H1 (cell line): ENCODE data around the gene WDR91. TPM values are rescaled to one million over a fixed set of nuclear protein-coding genes. Genes with fewer than 3 reads are reported as not detected.

Source experiments
- CTCF ChIA-PET: fragments of 300-600 bp; sonication (Branson Sonifier 250); formaldehyde crosslinking; loops from one replicate; lab custom pipeline; 2021; ENCODE audit not compliant: partially characterized antibody; lab: Charles Lee
- POLR2A ChIA-PET: fragments of 300-600 bp; sonication (Branson Sonifier 250); formaldehyde crosslinking; loops from one replicate; lab custom pipeline; 2021; ENCODE audit warnings: inconsistent platforms; ENCODE audit not compliant: partially characterized antibody; lab: Charles Lee
- DNase-seq, 2 experiments: peaks; one replicate each; pipeline versions ENCODE4 v3.0.0 to v3.0.0-alpha.2; 2010 to 2022; ENCODE audit warnings: low spot score in 2 of 2, low read depth in 1 of 2, mixed read lengths in 1 of 2
- FAIRE-seq: peaks from 2 replicates; lab custom pipeline; 2011; peaks lifted over from hg19 to GRCh38; lab: Jason Lieb, UNC
- H2AFZ ChIP-seq: 2 replicates; pipeline ENCODE4 v1.8.1; 2012; ENCODE audit warnings: low read length, inconsistent platforms
- H2AK5ac ChIP-seq: 2 replicates; pipeline ENCODE4 v1.6.1; 2013; ENCODE audit warnings: low read depth, low read length
- H2BK120ac ChIP-seq: replicated peaks from 2 replicates; pipeline ENCODE3; 2013; ENCODE audit warnings: low read depth, low read length, inconsistent platforms
- H2BK12ac ChIP-seq: 2 replicates; pipeline ENCODE4 v1.6.1; 2013; ENCODE audit warnings: low read depth, low read length
- H2BK15ac ChIP-seq: 2 replicates; pipeline ENCODE4 v1.6.1; 2013; ENCODE audit warnings: low read length
- H2BK20ac ChIP-seq: 2 replicates; pipeline ENCODE4 v1.6.1; 2013; ENCODE audit warnings: low read length
- H2BK5ac ChIP-seq: 2 replicates; pipeline ENCODE4 v1.6.1; 2013; ENCODE audit warnings: low read depth, low read length
- H3K14ac ChIP-seq: 2 replicates; pipeline ENCODE4 v1.6.1; 2013; ENCODE audit warnings: inconsistent platforms; ENCODE audit not compliant: insufficient read length
- H3K18ac ChIP-seq: 2 replicates; pipeline ENCODE4 v1.6.1; 2013; ENCODE audit warnings: low read length; ENCODE audit errors: extremely low read depth
- H3K23ac ChIP-seq: 2 replicates; pipeline ENCODE4 v1.6.1; 2013; ENCODE audit warnings: inconsistent platforms; ENCODE audit not compliant: insufficient read length
- H3K23me2 ChIP-seq: 2 replicates; pipeline ENCODE4 v1.6.1; 2013; ENCODE audit warnings: low read depth, low read length
- H3K27ac ChIP-seq: 2 replicates; pipeline ENCODE4 v1.6.1; 2011; ENCODE audit warnings: low read depth, low read length, inconsistent platforms
- H3K27me3 ChIP-seq, 4 experiments: replicated peaks in 1 of 4; 1 replicate in 1 of 4; 2 replicates in 3 of 4; pipeline versions ENCODE4 v1.6.1 to v1.8.1; 2011 to 2013; ENCODE audit warnings: low read length in 3 of 4, mild to moderate bottlenecking in 3 of 4, inconsistent platforms in 2 of 4, mixed read lengths in 2 of 4, moderate library complexity in 1 of 4; ENCODE audit not compliant: control insufficient read depth in 3 of 4, insufficient read depth in 3 of 4; ENCODE audit errors: extremely low read depth in 1 of 4
- H3K36me3 ChIP-seq, 4 experiments: 2 replicates each; pipeline versions ENCODE4 v1.6.1 to v1.8.1; 2011 to 2013; ENCODE audit warnings: mild to moderate bottlenecking in 4 of 4, low read length in 3 of 4, moderate library complexity in 2 of 4, control low read depth in 1 of 4, inconsistent platforms in 1 of 4; ENCODE audit not compliant: insufficient read depth in 4 of 4, control insufficient read depth in 2 of 4
- H3K4ac ChIP-seq: replicated peaks from 2 replicates; pipeline ENCODE3; 2013; ENCODE audit warnings: low read length, low read depth, mixed read lengths, inconsistent platforms; ENCODE audit not compliant: insufficient read length
- H3K4me1 ChIP-seq, 4 experiments: replicated peaks in 1 of 4; 1 replicate in 1 of 4; 2 replicates in 3 of 4; pipeline versions ENCODE4 v1.6.1 to v1.8.1; 2011 to 2013; ENCODE audit warnings: low read length in 3 of 4, inconsistent platforms in 2 of 4, mixed read lengths in 1 of 4; ENCODE audit not compliant: insufficient read depth in 4 of 4, control insufficient read depth in 3 of 4
- H3K4me2 ChIP-seq, 2 experiments: 2 replicates each; pipeline versions ENCODE4 v1.6.1 to v1.8.1; 2011 to 2013; ENCODE audit warnings: low read depth in 2 of 2, low read length in 2 of 2, control low read depth in 1 of 2, inconsistent platforms in 1 of 2, mild to moderate bottlenecking in 1 of 2; ENCODE audit not compliant: insufficient read depth in 1 of 2
- H3K4me3 ChIP-seq, 4 experiments: fragments of 200-600, 300-600 bp in 1 of 4; sonication (generic), shearing (Covaris generic), sonication (Bioruptor Twin) in 1 of 4; 2 replicates each; pipeline versions ENCODE4 v1.5.1 to v1.8.1; 2011 to 2016; ENCODE audit warnings: low read length in 4 of 4, low read depth in 3 of 4, control low read depth in 2 of 4, inconsistent platforms in 2 of 4, mild to moderate bottlenecking in 2 of 4, mixed read lengths in 1 of 4, moderate library complexity in 1 of 4; ENCODE audit not compliant: insufficient read depth in 2 of 4; ENCODE audit errors: extremely low read depth in 1 of 4
- H3K56ac ChIP-seq: replicated peaks from 2 replicates; pipeline ENCODE3; 2013; ENCODE audit warnings: low read depth, mild to moderate bottlenecking, mixed read lengths, low read length, inconsistent platforms; ENCODE audit not compliant: insufficient read length
- H3K79me1 ChIP-seq: 2 replicates; pipeline ENCODE4 v1.6.1; 2013; ENCODE audit warnings: low read depth, low read length, control low read depth
- H3K79me2 ChIP-seq, 2 experiments: 2 replicates each; pipeline versions ENCODE4 v1.6.1 to v1.8.1; 2012 to 2013; ENCODE audit warnings: low read length in 2 of 2, mild to moderate bottlenecking in 2 of 2, inconsistent platforms in 1 of 2; ENCODE audit not compliant: insufficient read depth in 2 of 2, control insufficient read depth in 1 of 2
- H3K9ac ChIP-seq, 4 experiments: replicated peaks in 1 of 4; 1 replicate in 1 of 4; 2 replicates in 3 of 4; pipeline versions ENCODE4 v1.6.1 to v1.8.1; 2011 to 2013; ENCODE audit warnings: low read depth in 3 of 4, low read length in 3 of 4, control low read depth in 2 of 4, mild to moderate bottlenecking in 2 of 4, moderate library complexity in 2 of 4, inconsistent platforms in 1 of 4; ENCODE audit errors: extremely low read depth in 1 of 4
- H3K9me3 ChIP-seq, 2 experiments: 2 replicates each; pipeline versions ENCODE4 v1.6.1 to v1.8.1; 2012 to 2013; ENCODE audit warnings: mild to moderate bottlenecking in 2 of 2, moderate library complexity in 2 of 2, control low read depth in 1 of 2, inconsistent platforms in 1 of 2, low read depth in 1 of 2, low read length in 1 of 2, mixed read lengths in 1 of 2; ENCODE audit not compliant: insufficient read depth in 2 of 2
- H4K20me1 ChIP-seq, 2 experiments: replicated peaks in 1 of 2; 2 replicates each; pipeline versions ENCODE3 to v1.8.1; 2011 to 2013; ENCODE audit warnings: inconsistent platforms in 2 of 2, low read length in 2 of 2, mild to moderate bottlenecking in 1 of 2; ENCODE audit not compliant: insufficient read depth in 2 of 2, control insufficient read depth in 1 of 2
- H4K5ac ChIP-seq: 2 replicates; pipeline ENCODE4 v1.6.1; 2013; ENCODE audit warnings: low read length, low read depth, mixed read lengths, inconsistent platforms; ENCODE audit not compliant: insufficient read length
- H4K8ac ChIP-seq: 2 replicates; pipeline ENCODE4 v1.8.0; 2013; ENCODE audit warnings: mild to moderate bottlenecking, moderate library complexity, low read length, inconsistent platforms; ENCODE audit not compliant: insufficient read depth; ENCODE audit errors: extremely low read depth
- H4K91ac ChIP-seq: replicated peaks from 2 replicates; pipeline ENCODE3; 2013; ENCODE audit warnings: low read length, mixed read lengths, inconsistent platforms; ENCODE audit not compliant: insufficient read length
- ASH2L ChIP-seq: fragments of 200-600, 300-600 bp; sonication (generic); IDR thresholded peaks from one replicate; pipeline ENCODE4 v1.7.1; 2017; ENCODE audit warnings: low read length
- HDAC2 ChIP-seq, 2 experiments: fragments of 300-600 bp in 1 of 2; sonication (generic) in 1 of 2; IDR thresholded peaks; 2 replicates each; pipeline ENCODE4 v1.6.1; 2011 to 2012; ENCODE audit warnings: low read depth in 2 of 2, low read length in 2 of 2, mild to moderate bottlenecking in 2 of 2, moderate library complexity in 2 of 2, borderline replicate concordance in 1 of 2, inconsistent platforms in 1 of 2
- WGBS, 2 experiments: shearing (Covaris generic) in 1 of 2; methylation state at CpG; one replicate each; pipeline versions ENCODE4 v1.1.6 to v1.1.7; 2013 to 2015; ENCODE audit warnings: low lambda C conversion rate in 2 of 2, mixed read lengths in 2 of 2, inconsistent platforms in 1 of 2, low coverage in 1 of 2, missing lambda C conversion rate in 1 of 2; ENCODE audit not compliant: insufficient replicate concordance in 2 of 2, insufficient coverage in 1 of 2, insufficient read length in 1 of 2; ENCODE audit errors: extremely low coverage in 1 of 2, missing lambda C conversion rate in 1 of 2; 5-methylcytosine and 5-hydroxymethylcytosine counted together
- polyA plus RNA-seq, 7 experiments: library from polyadenylated mRNA; depleted of rRNA in 3 of 7; stranded (reverse) in 5 of 7; unstranded in 2 of 7; fragments of >200 nt in 5 of 7; fragments of 200-250 nt in 2 of 7; gene quantifications; 1 replicate in 5 of 7; 2 replicates in 1 of 7; 4 replicates in 1 of 7; pipeline versions ENCODE4 v1.2.1 to v1.2.3, GENCODE V29; 2011 to 2013; ENCODE audit warnings: missing spikeins in 2 of 7, mixed read lengths in 2 of 7
- total RNA-seq: library from RNA; stranded (reverse); fragmentation: NEBNext Ultra II Directional; extraction: Animal tissue kit (Norgen Biotek cat#: 25700); gene quantifications from 2 replicates; pipeline ENCODE4 v1.2.1, GENCODE V29; 2021

WDR91 gene
- total and polyA plus RNA-seq, 2 of the 8 experiments (the other 6 are each of a cell fraction or from before 2014, with no cell fraction given) = 8.2 to 14.7 TPM

DNA sequence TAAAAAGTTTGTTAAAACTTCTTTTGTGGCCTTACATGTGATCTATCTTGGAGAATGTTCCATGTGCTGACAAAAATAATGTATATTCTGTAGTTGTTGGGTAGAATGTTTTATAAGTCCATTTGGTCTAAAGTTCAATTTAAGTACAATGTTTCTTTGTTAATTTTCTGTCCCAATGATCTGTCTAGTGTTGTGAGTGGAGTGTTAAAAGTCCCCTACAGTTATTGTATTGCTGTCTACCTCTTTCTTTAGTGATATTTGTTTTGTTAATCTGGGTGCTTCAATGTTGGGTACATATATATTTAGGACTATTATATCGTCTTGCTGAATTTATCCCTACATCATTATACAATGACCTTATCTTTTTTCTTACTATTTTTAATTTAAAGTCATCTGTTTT, 56.6 kb downstream of the WDR91 start:
- H2BK12ac ChIP-seq = no peak overlapping the region
- H3K18ac ChIP-seq = no peak overlapping the region
- H3K4me3 ChIP-seq = no peak overlapping the region
- no peak overlapping the region for H2BK20ac ChIP-seq
- no peak overlapping the region for H3K56ac ChIP-seq
- no peaks in the 10 kb centered on the region for H3K23me2 ChIP-seq
- no peak overlapping the region for H3K4me2 ChIP-seq
- FAIRE-seq = no peak
- no peak overlapping the region for H3K9ac ChIP-seq
- H3K4me1 ChIP-seq = no peaks in the 10 kb centered on the region
- H3K4ac ChIP-seq = no peak overlapping the region
- no peak overlapping the region for H2BK5ac ChIP-seq
- H4K8ac ChIP-seq = no peak overlapping the region
- H3K14ac ChIP-seq = no peak overlapping the region
- H2AFZ ChIP-seq = no peak overlapping the region
- no peak overlapping the region for H4K5ac ChIP-seq
- DNase-seq = no peak
- H2BK120ac ChIP-seq = no peak overlapping the region
- ChIA-PET POLR2A (no interaction called here), CTCF (no interaction called here)
- no peak overlapping the region for H2BK15ac ChIP-seq
- H2AK5ac ChIP-seq = no peak overlapping the region
- H3K36me3 ChIP-seq = no peaks in the 10 kb centered on the region; a peak in 1 of 8 replicates
- no peaks in the 10 kb centered on the region for H3K79me2 ChIP-seq
- no peaks in the 10 kb centered on the region for H4K20me1 ChIP-seq
- H3K27ac ChIP-seq = no peak overlapping the region
- no peaks in the 10 kb centered on the region for H3K27me3 ChIP-seq
- H3K23ac ChIP-seq = no peak overlapping the region
- 100% methylated on average over 1 of the region's 1 CpG; no CpG with 5 or more reads in 1 of the 2 experiments for WGBS, 2 experiments
- H3K9me3 ChIP-seq = peaks cover 14 to 20% of the 10 kb centered on the region in 2 experiments; a peak in 3 of 4 replicates
- no peak overlapping the region for H4K91ac ChIP-seq
- no peaks in the 10 kb centered on the region; the same call in 1 of the 2 replicates for H3K79me1 ChIP-seq
- TF ChIP-seq ASH2L (no peak), HDAC2 (IDR thresholded peaks at IDR 0.05; ENCODE audit: borderline replicate concordance in 1 of 2, low read depth in 2 of 2, low read length in 2 of 2) (no peak)
